GM23248 (cell line): ENCODE results near the gene WDR18.

Experiments used
- EZH2 ChIP-seq: fragments of 200-600 bp; sonication (generic); IDR thresholded peaks from 2 replicates; pipeline ENCODE4 v1.6.1; 2018; ENCODE audit warnings: antibody characterized with exemption, mild to moderate bottlenecking; ENCODE audit not compliant: insufficient read depth, poor library complexity, severe bottlenecking
- EZH2phosphoT487 ChIP-seq: fragments of 200-600 bp; sonication (generic); IDR thresholded peaks from 2 replicates; pipeline ENCODE4 v1.6.1; 2018; ENCODE audit warnings: antibody characterized with exemption, moderate library complexity, mild to moderate bottlenecking, low read depth; ENCODE audit not compliant: insufficient read depth

GRCh38 chr19:940591-941291 is 43.4 kb upstream of the WDR18 start:
- TF ChIP-seq EZH2phosphoT487 (no peak), EZH2 (no peak)
